Measurements from ENCODE around the gene HACD4.
"Not testable (repeated sequence)": the region's sequence is repeated elsewhere in the genome, so short reads cannot be mapped to it uniquely, and the experiment has no call there.

Gene HACD4

DNA sequence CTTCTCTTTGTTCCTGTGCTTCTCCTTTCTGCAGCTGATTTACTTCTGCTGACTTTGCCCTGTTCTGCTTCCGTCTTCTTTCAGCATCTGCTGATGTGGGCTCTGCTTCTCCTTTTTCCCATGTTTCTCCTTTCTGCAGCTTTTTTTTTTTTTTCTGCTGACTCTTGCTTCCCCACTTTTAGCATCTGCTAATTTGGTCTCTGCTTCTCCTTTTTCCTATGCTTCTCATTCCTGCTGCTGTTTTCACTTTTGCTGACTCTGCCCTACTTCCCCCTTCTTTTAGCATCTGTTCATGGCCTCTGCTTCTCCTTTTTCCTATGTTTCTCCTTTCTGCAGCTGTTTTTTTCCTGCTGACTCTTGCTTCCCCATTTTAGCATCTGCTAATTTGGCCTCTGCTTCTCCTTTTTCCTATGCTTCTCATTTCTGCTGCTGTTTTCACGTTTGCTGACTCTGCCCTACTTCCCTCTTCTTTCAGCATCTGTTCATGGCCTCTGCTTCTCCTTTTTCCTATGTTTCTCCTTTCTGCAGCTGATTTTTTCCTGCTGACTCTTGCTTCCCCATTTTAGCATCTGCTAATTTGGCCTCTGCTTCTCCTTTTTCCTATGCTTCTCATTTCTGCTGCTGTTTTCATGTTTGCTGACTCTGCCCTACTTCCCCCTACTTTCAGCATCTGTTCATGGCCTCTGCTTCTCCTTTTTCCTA is 58.0 kb downstream of the HACD4 start:
- not testable (repeated sequence) for DNase-seq (ENCODE audit: low read depth)

GRCh38 chr9:20972684-20973083 is 58.8 kb downstream of the HACD4 start:
- no peak for DNase-seq (ENCODE audit: low read depth)

DNA sequence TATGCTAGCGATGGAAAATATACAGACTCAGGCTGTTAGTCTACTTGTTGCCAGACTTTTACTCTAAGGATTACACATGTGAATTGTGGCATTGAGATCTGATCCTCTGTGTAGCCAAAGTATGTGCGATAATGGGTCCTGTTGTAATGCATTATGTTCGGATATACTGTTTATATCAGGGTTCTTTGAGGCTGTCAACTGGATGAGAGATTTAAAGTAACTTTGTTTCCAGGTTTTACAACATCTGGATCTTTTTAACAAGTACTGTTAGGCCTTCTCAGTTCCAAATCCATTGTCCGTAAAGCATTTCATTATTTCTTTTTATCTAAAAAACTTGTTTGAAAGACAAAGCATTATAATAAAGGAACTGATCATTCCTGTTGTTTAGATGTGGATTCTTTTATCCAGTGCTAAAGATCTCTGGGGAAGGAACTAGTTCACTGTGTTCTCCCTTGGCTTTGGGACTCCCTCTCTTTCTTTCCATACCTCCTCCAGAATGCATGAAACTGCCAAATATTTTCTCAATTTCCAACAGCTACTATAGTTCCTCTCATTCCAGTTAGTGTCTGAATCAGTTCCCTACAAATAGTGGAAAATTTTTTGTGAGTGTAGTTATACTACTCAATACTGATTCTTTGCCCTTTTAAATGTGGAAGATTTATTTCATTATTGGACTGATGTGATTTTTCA is 68.8 kb downstream of the HACD4 start:
- no peak for DNase-seq (ENCODE audit: low read depth)

- DNase-seq (ENCODE audit: low read depth) = no peak
Observed at GRCh38 chr9:20950707-20951106, 80.7 kb downstream of the HACD4 start.

All from fibroblast of gingiva (primary cell).